ENCODE data around the gene MLLT3. TPM values are rescaled to one million over a fixed set of nuclear protein-coding genes. Genes with fewer than 3 reads are reported as not detected.
"Not testable (repeated sequence)": the region's sequence is repeated elsewhere in the genome, so short reads cannot be mapped to it uniquely, and the experiment has no call there.

MLLT3 gene
- total RNA-seq, 2 donors from 2014 or later, result 40.0 to 47.5 TPM

DNA sequence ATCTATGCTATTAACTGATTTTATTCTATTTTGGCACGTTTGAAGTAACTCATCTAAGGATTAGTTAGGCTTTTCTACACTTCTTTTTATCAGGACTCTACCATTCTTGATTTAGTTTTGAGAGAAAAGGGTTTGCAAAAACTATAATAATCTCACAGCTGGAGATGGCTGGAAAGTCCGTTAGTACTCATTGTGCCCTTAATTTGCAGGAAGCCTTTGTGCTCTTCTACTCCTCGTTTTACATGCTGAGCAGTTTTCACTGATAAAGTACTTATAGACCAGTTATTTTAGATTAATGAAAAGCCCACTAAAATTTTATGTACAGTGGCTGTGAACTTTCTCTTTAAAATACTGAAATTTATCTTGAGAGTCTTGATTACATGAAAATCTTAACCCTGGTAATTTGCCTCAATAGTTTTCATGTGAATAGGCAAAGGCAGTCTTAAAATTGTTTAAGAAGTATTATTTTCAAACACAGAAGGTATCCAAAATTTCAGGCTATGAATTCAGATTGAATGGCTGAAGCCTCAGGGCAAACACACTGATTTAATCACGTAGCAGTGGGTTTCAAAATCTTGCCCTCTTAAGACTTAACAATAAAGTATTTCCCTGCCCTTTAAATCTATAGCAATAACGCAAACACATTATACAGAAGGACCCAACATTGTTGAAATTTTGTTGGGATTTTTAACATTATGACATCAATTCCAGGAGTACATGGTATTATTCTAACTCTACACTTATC is 18.6 kb downstream of the MLLT3 start:
- Mint-ChIP-seq H3K9me3 (no peaks in the 10 kb centered on the region), H3K4me1 (ENCODE audit: low read depth) (peaks cover 84% of the 10 kb centered on the region), H3K36me3 (ENCODE audit: insufficient read depth in 2 of 2) (no peaks in the 10 kb centered on the region), H3K4me3 (peak overlapping the region in 1 of 2 donors; percentile 87), H3K27me3 (ENCODE audit: low read depth) (no peaks in the 10 kb centered on the region), H3K27ac (no peak overlapping the region)
- ATAC-seq (replicated peaks in 1 of 2) (no peak), DNase-seq (no peak)

GRCh38 chr9:20601292-20601691 is 21.0 kb downstream of the MLLT3 start:
- no peaks in the 10 kb centered on the region for H3K9me3 Mint-ChIP-seq
- ATAC-seq (replicated peaks in 1 of 2), result no peak
- H3K4me3 Mint-ChIP-seq, result peak overlapping the region; percentile 5 to 6
- H3K27ac Mint-ChIP-seq, result no peak overlapping the region
- no peak for DNase-seq
- H3K4me1 Mint-ChIP-seq (ENCODE audit: low read depth), result peaks cover 78% of the 10 kb centered on the region
- no peaks in the 10 kb centered on the region for H3K27me3 Mint-ChIP-seq (ENCODE audit: low read depth)
- no peaks in the 10 kb centered on the region for H3K36me3 Mint-ChIP-seq (ENCODE audit: insufficient read depth in 2 of 2)

DNA sequence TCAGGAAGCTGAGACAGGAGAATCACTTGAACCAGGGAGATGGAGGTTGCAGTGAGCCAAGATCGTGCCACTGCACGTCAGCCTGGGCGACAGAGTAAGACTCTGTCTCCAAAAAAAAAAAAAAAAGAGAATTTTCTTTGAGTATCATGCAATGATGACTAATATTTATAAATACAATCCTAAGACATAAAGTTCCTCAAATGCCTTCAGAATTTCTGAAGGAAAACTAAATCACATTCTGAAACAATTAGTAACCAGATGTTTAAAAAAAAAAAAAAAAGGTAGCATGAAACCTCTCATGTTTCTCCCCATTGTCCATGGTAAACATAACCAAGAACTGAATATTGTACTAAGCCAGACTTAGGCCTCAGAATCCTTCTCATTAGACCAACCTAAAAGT is 23.1 kb downstream of the MLLT3 start:
- no peaks in the 10 kb centered on the region for H3K36me3 Mint-ChIP-seq (ENCODE audit: insufficient read depth in 2 of 2)
- no peak overlapping the region for H3K4me3 Mint-ChIP-seq
- no peak for DNase-seq
- H3K27me3 Mint-ChIP-seq (ENCODE audit: low read depth), result no peaks in the 10 kb centered on the region
- H3K9me3 Mint-ChIP-seq, result no peaks in the 10 kb centered on the region
- peaks cover 84% of the 10 kb centered on the region for H3K4me1 Mint-ChIP-seq (ENCODE audit: low read depth)
- no peak overlapping the region for H3K27ac Mint-ChIP-seq
- ATAC-seq (replicated peaks in 1 of 2), result no peak

DNA sequence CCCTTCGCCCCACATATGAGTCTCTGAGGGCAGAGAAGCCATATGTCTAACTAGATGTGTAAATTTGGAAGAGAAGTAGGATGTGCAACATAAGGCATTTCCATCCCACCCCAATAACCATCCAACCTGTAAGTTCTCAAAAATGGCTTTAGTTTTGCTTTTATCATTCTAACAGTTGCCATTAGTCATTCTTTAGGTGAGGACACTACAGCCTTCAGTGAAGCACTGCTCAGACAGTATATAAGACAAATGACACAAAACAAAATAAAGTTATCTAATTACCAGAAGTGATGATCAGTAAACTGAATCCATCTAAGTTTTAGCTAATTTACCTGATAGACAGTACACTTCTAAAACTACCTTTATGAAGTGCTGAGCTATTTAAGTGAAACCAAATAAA is 23.9 kb downstream of the MLLT3 start:
- peaks cover 84% of the 10 kb centered on the region for H3K4me1 Mint-ChIP-seq (ENCODE audit: low read depth)
- no peaks in the 10 kb centered on the region for H3K36me3 Mint-ChIP-seq (ENCODE audit: insufficient read depth in 2 of 2)
- ATAC-seq (replicated peaks in 1 of 2) (peak; percentile 43 to 44), DNase-seq (no peak)
- peak overlapping the region; percentile 92 for H3K27ac Mint-ChIP-seq
- no peaks in the 10 kb centered on the region for H3K27me3 Mint-ChIP-seq (ENCODE audit: low read depth)
- peak overlapping the region in 1 of 2 donors; percentile 60 for H3K4me3 Mint-ChIP-seq
- no peaks in the 10 kb centered on the region for H3K9me3 Mint-ChIP-seq

- no peak for DNase-seq
- Mint-ChIP-seq H3K4me1 (ENCODE audit: low read depth) (peaks cover 81% of the 10 kb centered on the region), H3K27ac (peak overlapping the region; percentile 92), H3K4me3 (peak overlapping the region in 1 of 2 donors; percentile 60), H3K9me3 (no peaks in the 10 kb centered on the region), H3K27me3 (ENCODE audit: low read depth) (no peaks in the 10 kb centered on the region), H3K36me3 (ENCODE audit: insufficient read depth in 2 of 2) (no peaks in the 10 kb centered on the region)
- no peak for ATAC-seq (replicated peaks in 1 of 2)
These were observed 24.4 kb downstream of the MLLT3 start for GRCh38 chr9:20597862-20598261.

GRCh38 chr9:20594608-20595007 is 27.7 kb downstream of the MLLT3 start:
- ATAC-seq (replicated peaks in 1 of 2), result no peak
- Mint-ChIP-seq H3K27me3 (ENCODE audit: low read depth) (no peaks in the 10 kb centered on the region), H3K36me3 (ENCODE audit: insufficient read depth in 2 of 2) (peaks cover 2 to 12% of the 10 kb centered on the region in 2 donors), H3K9me3 (no peaks in the 10 kb centered on the region), H3K27ac (no peak overlapping the region), H3K4me1 (ENCODE audit: low read depth) (peaks cover 74% of the 10 kb centered on the region), H3K4me3 (no peak overlapping the region)
- DNase-seq, result no peak

GRCh38 chr9:20593537-20593936 is 28.8 kb downstream of the MLLT3 start:
- Mint-ChIP-seq H3K9me3 (no peaks in the 10 kb centered on the region), H3K4me3 (no peak overlapping the region), H3K36me3 (ENCODE audit: insufficient read depth in 2 of 2) (peaks cover 2 to 13% of the 10 kb centered on the region in 2 donors), H3K4me1 (ENCODE audit: low read depth) (peaks cover 66% of the 10 kb centered on the region), H3K27ac (no peak overlapping the region), H3K27me3 (ENCODE audit: low read depth) (no peaks in the 10 kb centered on the region)
- DNase-seq (no peak), ATAC-seq (replicated peaks in 1 of 2) (no peak)

- Mint-ChIP-seq H3K4me1 (ENCODE audit: low read depth) (peaks cover 61% of the 10 kb centered on the region), H3K36me3 (ENCODE audit: insufficient read depth in 2 of 2) (peaks cover 4 to 13% of the 10 kb centered on the region in 2 donors), H3K27me3 (ENCODE audit: low read depth) (no peaks in the 10 kb centered on the region), H3K27ac (no peak overlapping the region), H3K9me3 (no peaks in the 10 kb centered on the region), H3K4me3 (no peak overlapping the region)
- no peak for DNase-seq
- no peak for ATAC-seq (replicated peaks in 1 of 2)
These were observed 29.2 kb downstream of the MLLT3 start for GRCh38 chr9:20593105-20593504.

- ATAC-seq (replicated peaks in 1 of 2) (no peak), DNase-seq (no peak)
- Mint-ChIP-seq H3K36me3 (ENCODE audit: insufficient read depth in 2 of 2) (peaks cover 4 to 13% of the 10 kb centered on the region in 2 donors), H3K4me3 (no peak overlapping the region), H3K27ac (peak overlapping the region; percentile 45), H3K4me1 (ENCODE audit: low read depth) (peaks cover 57% of the 10 kb centered on the region), H3K9me3 (no peaks in the 10 kb centered on the region), H3K27me3 (ENCODE audit: low read depth) (no peaks in the 10 kb centered on the region)
These were observed 29.6 kb downstream of the MLLT3 start for GRCh38 chr9:20592673-20593072.

- ATAC-seq (replicated peaks in 1 of 2), result no peak
- peaks cover 4 to 17% of the 10 kb centered on the region in 2 donors for H3K36me3 Mint-ChIP-seq (ENCODE audit: insufficient read depth in 2 of 2)
These were observed 31.1 kb downstream of the MLLT3 start for GRCh38 chr9:20591223-20591622.

GRCh38 chr9:20584968-20585643 is 37.2 kb downstream of the MLLT3 start:
- Mint-ChIP-seq H3K4me1 (ENCODE audit: low read depth) (peaks cover 51% of the 10 kb centered on the region), H3K27me3 (ENCODE audit: low read depth) (no peaks in the 10 kb centered on the region), H3K4me3 (no peak overlapping the region), H3K36me3 (ENCODE audit: insufficient read depth in 2 of 2) (peaks cover 4 to 16% of the 10 kb centered on the region in 2 donors), H3K27ac (no peak overlapping the region), H3K9me3 (no peaks in the 10 kb centered on the region)
- ATAC-seq (replicated peaks in 1 of 2) (peak in 1 of 2 donors; percentile 73), DNase-seq (no peak)

More at GRCh38 chr9:20591223-20591622, 31.1 kb downstream of the MLLT3 start:
- no peak overlapping the region for H3K27ac Mint-ChIP-seq
- peaks cover 51% of the 10 kb centered on the region for H3K4me1 Mint-ChIP-seq (ENCODE audit: low read depth)
- no peak overlapping the region for H3K4me3 Mint-ChIP-seq
- H3K9me3 Mint-ChIP-seq, result no peaks in the 10 kb centered on the region
- H3K27me3 Mint-ChIP-seq (ENCODE audit: low read depth), result no peaks in the 10 kb centered on the region
- DNase-seq, result no peak

DNA sequence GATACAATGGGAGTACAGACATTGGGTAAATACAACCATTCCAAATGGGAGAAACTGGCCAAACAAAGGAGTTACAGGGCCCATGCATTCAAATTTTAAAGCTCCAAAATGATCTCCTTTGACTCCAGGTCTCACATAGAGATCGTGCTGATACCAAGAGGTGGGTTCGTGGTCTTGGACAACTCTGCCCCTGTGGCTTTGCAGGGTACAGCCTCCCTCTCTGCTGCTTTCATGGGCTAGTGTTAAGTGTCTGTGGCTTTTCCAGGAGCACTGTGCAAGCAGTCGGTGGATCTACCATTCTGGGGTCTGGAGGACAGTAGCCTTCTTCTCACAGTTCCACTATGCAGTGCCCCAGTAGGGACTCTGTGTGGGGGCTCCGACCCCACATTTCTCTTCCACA is 39.2 kb downstream of the MLLT3 start:
- peaks cover 0 to 15% of the 10 kb centered on the region in 2 donors for H3K36me3 Mint-ChIP-seq (ENCODE audit: insufficient read depth in 2 of 2)
- ATAC-seq (replicated peaks in 1 of 2); H3K27me3 Mint-ChIP-seq (ENCODE audit: low read depth); H3K9me3 Mint-ChIP-seq; DNase-seq; H3K27ac Mint-ChIP-seq: not testable (repeated sequence)
- peaks cover 61% of the 10 kb centered on the region for H3K4me1 Mint-ChIP-seq (ENCODE audit: low read depth)
- H3K4me3 Mint-ChIP-seq, result peak overlapping the region; percentile 20 to 32

- peak in 1 of 2 donors; percentile 11 for DNase-seq
- peaks cover 0 to 2% of the 10 kb centered on the region in 2 donors for H3K9me3 Mint-ChIP-seq
- H3K4me1 Mint-ChIP-seq (ENCODE audit: low read depth), result peaks cover 70% of the 10 kb centered on the region
- H3K36me3 Mint-ChIP-seq (ENCODE audit: insufficient read depth in 2 of 2), result peaks cover 3 to 21% of the 10 kb centered on the region in 2 donors
- H3K27ac Mint-ChIP-seq, result no peak overlapping the region
- peak overlapping the region; percentile 20 to 32 for H3K4me3 Mint-ChIP-seq
- peak; percentile 68 to 72 for ATAC-seq (replicated peaks in 1 of 2)
- no peaks in the 10 kb centered on the region for H3K27me3 Mint-ChIP-seq (ENCODE audit: low read depth)
These were observed 40.1 kb downstream of the MLLT3 start for GRCh38 chr9:20582150-20582549.
